ENCODE data around the gene MGAT4C. TPM values are rescaled to one million over a fixed set of nuclear protein-coding genes. Genes with fewer than 3 reads are reported as not detected.

The MGAT4C gene
- total and polyA plus RNA-seq, 12 donors, result under 0.01 to 8.3 (median 0.94) TPM

DNA sequence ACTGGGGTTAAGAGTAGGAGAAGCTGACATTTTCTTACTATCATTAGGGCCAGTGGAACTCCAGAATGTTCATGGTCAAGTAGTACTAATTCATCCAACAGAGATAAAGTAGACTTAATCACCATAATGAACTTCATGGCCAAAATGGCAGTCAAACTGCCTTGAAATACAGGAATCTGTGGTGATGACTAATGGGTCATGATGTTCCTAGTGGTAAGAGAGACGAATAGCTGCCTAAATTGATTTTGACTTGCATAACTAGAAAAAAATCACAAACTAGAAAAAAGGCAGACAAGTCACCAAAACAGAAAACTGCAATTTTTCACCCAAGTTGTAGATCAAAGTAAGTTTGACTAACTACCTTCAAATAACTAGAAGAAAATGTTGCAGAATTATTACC lies 138.5 kb downstream of the MGAT4C start:
- Histone ChIP-seq H3K27ac (no peak overlapping the region), H3K36me3 (replicated peaks in 1 of 2) (no peaks in the 10 kb centered on the region), H3K4me1 (replicated peaks in 1 of 2) (no peaks in the 10 kb centered on the region), H3K9me3 (replicated peaks in 1 of 3) (no peaks in the 10 kb centered on the region), H3K4me3 (no peak overlapping the region), H3K27me3 (no peaks in the 10 kb centered on the region)
- 36 to 44% (median 39%) methylated on average over 1 of the region's 1 CpG for WGBS, 4 donors
- TF ChIP-seq, protein P1, sequence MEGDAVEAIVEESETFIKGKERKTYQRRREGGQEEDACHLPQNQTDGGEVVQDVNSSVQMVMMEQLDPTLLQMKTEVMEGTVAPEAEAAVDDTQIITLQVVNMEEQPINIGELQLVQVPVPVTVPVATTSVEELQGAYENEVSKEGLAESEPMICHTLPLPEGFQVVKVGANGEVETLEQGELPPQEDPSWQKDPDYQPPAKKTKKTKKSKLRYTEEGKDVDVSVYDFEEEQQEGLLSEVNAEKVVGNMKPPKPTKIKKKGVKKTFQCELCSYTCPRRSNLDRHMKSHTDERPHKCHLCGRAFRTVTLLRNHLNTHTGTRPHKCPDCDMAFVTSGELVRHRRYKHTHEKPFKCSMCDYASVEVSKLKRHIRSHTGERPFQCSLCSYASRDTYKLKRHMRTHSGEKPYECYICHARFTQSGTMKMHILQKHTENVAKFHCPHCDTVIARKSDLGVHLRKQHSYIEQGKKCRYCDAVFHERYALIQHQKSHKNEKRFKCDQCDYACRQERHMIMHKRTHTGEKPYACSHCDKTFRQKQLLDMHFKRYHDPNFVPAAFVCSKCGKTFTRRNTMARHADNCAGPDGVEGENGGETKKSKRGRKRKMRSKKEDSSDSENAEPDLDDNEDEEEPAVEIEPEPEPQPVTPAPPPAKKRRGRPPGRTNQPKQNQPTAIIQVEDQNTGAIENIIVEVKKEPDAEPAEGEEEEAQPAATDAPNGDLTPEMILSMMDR (IDR thresholded peaks at IDR 0.05), result no peak
- TF ChIP-seq POLR2A (IDR thresholded peaks at IDR 0.05), result no peak
- intact Hi-C loops (cut with DNase I), result no loop called here
- no peak for DNase-seq

GRCh38 chr12:86104087-86104486 lies 152.1 kb downstream of the MGAT4C start:
- H3K27ac ChIP-seq, result no peak overlapping the region
- H3K4me3 ChIP-seq, result no peak overlapping the region
- no peaks in the 10 kb centered on the region for H3K9me3 ChIP-seq (replicated peaks in 1 of 3)
- H3K27me3 ChIP-seq, result no peaks in the 10 kb centered on the region
- DNase-seq, result no peak
- 77 to 90% (median 81%) methylated on average over 9 of the region's 9 CpGs for WGBS, 4 donors
- H3K4me1 ChIP-seq (replicated peaks in 1 of 2), result no peaks in the 10 kb centered on the region
- intact Hi-C loops (cut with DNase I), result no loop called here
- no peak for TF ChIP-seq POLR2A (IDR thresholded peaks at IDR 0.05)
- TF ChIP-seq, protein P1 (IDR thresholded peaks at IDR 0.05), result no peak
- no peaks in the 10 kb centered on the region for H3K36me3 ChIP-seq (replicated peaks in 1 of 2)

DNA sequence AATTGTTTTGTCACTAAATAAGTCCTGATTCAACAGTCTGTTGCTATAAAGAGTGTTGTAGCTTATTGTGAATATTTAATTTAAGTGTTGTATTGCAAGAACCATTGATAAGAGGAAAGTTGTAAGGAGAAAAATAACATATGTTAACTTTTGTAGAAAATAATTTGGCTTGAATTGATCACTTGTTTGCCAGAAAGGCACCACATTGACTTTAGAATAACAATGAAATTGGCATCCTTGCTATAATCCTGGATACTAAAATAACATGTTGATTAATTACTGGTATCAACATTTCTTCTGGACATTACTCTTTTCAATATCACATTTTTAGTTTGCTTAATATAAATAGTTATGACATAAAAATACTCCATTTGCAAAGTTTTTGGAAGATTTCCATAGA lies 159.0 kb downstream of the MGAT4C start:
- Histone ChIP-seq H3K27ac (no peak overlapping the region), H3K4me3 (no peak overlapping the region), H3K9me3 (replicated peaks in 1 of 3) (no peaks in the 10 kb centered on the region), H3K4me1 (replicated peaks in 1 of 2) (no peaks in the 10 kb centered on the region), H3K36me3 (replicated peaks in 1 of 2) (no peaks in the 10 kb centered on the region), H3K27me3 (no peaks in the 10 kb centered on the region)
- TF ChIP-seq POLR2A (IDR thresholded peaks at IDR 0.05), result no peak
- TF ChIP-seq, protein P1 (IDR thresholded peaks at IDR 0.05), result no peak
- no peak for DNase-seq
- intact Hi-C loops (cut with DNase I), result no loop called here

GRCh38 chr12:86091681-86092080 lies 164.5 kb downstream of the MGAT4C start:
- intact Hi-C loops (cut with DNase I), result no loop called here
- no peak for DNase-seq
- WGBS, 4 donors, result 32 to 49% (median 42%) methylated on average over 3 of the region's 3 CpGs

More at GRCh38 chr12:86091681-86092080, 164.5 kb downstream of the MGAT4C start:
- no peaks in the 10 kb centered on the region for H3K9me3 ChIP-seq (replicated peaks in 1 of 3)
- no peaks in the 10 kb centered on the region for H3K36me3 ChIP-seq (replicated peaks in 1 of 2)
- TF ChIP-seq, protein P1 (IDR thresholded peaks at IDR 0.05), result no peak
- no peak for TF ChIP-seq POLR2A (IDR thresholded peaks at IDR 0.05)
- no peaks in the 10 kb centered on the region for H3K27me3 ChIP-seq
- H3K27ac ChIP-seq, result no peak overlapping the region
- H3K4me1 ChIP-seq (replicated peaks in 1 of 2), result no peaks in the 10 kb centered on the region
- no peak overlapping the region for H3K4me3 ChIP-seq

All from adrenal gland (tissue), 12 donors.